ENCODE measurements around the gene ABCB11.

DNA sequence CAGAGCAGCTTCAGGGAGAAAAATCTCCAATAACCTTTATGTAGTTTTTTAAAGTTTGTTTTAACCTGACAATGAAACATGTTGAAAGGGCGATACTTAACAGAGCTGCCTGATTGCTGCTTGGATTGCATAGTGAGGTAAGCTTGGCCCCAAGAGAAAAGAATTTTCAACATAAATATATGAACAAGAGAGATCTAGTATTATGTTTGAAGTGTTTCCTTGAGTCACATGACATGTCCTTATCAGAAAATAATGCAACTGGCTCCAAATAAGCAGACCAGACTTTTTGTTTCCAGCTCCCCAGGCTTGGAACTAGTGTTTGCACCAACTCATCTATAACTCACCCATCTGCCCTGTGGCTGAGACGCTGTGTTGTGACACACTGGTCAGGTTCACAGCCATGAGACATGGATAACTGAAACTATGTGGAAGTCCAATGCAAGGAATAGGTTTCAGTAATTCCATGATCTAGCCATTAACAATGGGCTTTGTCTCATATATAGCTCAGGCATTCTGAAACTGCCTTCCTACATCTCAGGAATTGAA, 44.7 kb downstream of the ABCB11 start:
- TF ChIP-seq, protein P1, sequence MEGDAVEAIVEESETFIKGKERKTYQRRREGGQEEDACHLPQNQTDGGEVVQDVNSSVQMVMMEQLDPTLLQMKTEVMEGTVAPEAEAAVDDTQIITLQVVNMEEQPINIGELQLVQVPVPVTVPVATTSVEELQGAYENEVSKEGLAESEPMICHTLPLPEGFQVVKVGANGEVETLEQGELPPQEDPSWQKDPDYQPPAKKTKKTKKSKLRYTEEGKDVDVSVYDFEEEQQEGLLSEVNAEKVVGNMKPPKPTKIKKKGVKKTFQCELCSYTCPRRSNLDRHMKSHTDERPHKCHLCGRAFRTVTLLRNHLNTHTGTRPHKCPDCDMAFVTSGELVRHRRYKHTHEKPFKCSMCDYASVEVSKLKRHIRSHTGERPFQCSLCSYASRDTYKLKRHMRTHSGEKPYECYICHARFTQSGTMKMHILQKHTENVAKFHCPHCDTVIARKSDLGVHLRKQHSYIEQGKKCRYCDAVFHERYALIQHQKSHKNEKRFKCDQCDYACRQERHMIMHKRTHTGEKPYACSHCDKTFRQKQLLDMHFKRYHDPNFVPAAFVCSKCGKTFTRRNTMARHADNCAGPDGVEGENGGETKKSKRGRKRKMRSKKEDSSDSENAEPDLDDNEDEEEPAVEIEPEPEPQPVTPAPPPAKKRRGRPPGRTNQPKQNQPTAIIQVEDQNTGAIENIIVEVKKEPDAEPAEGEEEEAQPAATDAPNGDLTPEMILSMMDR (IDR thresholded peaks at IDR 0.05): no peak
- TF ChIP-seq POLR2A (IDR thresholded peaks at IDR 0.05): no peak
